HCT116 (cell line): Measurements from ENCODE around the gene TRAPPC12. TPM values are rescaled to one million over a fixed set of nuclear protein-coding genes. Genes with fewer than 3 reads are reported as not detected.

ENCODE experiments used
- ATAC-seq: fragments of 200-7000 bp; cut with Tn5 transposase; 2 replicates; pipeline ENCODE4 v1.9.1; 2020; ENCODE audit warnings: mild to moderate bottlenecking, moderate library complexity
- BruUV-seq: library from RNA; stranded (reverse); fragments of 400-500 nt; replicated peaks from 2 replicates; lab custom pipeline; 2021; lab: Mats Ljungman, UMichigan
- CTCF ChIA-PET: fragments of 300-600 bp; sonication (Branson Sonifier 250); formaldehyde crosslinking; loops from one replicate; lab custom pipeline; 2021; ENCODE audit warnings: antibody characterized with exemption; lab: Charles Lee
- POLR2A ChIA-PET: fragments of 300-600, 350-600 bp; sonication (Branson Sonifier 250); formaldehyde crosslinking; loops from one replicate; lab custom pipeline; 2021; ENCODE audit warnings: antibody characterized with exemption; lab: Charles Lee
- RAD21 ChIA-PET, 2 experiments: fragments of 300-600 bp; sonication (Branson Sonifier 250); formaldehyde crosslinking; loops; one replicate each; lab custom pipeline; 2023; ENCODE audit warnings: low total read pairs in 2 of 2; ENCODE audit not compliant: uncharacterized antibody in 2 of 2, unreplicated experiment in 2 of 2, low non-redundant PET in 1 of 2; lab: Charles Lee
- DNase-seq: peaks from one replicate; pipeline ENCODE4 v3.0.0-alpha.2; 2010; ENCODE audit warnings: low read depth, low spot score
- H2AFZ ChIP-seq: fragments of 200-600 bp; shearing (Covaris generic), sonication (generic); 2 replicates; pipeline ENCODE4 v1.6.1; 2017; ENCODE audit warnings: low read depth, mixed run types, mixed read lengths, antibody characterized with exemption, low read length; ENCODE audit not compliant: poor library complexity, severe bottlenecking
- H3K27ac ChIP-seq: 2 replicates; pipeline ENCODE4 v1.5.1; 2012; ENCODE audit warnings: low read depth, low read length
- H3K27me3 ChIP-seq: fragments of 200-600 bp; sonication (generic); 2 replicates; pipeline ENCODE4 v1.6.1; 2016; ENCODE audit warnings: mixed run types, low read length, mixed read lengths; ENCODE audit not compliant: insufficient read depth
- H3K36me3 ChIP-seq, 2 experiments: fragments of 200-500 bp in 1 of 2; fragments of 200-600 bp in 1 of 2; sonication (Bioruptor generic) in 1 of 2; sonication (generic) in 1 of 2; 2 replicates each; pipeline versions ENCODE4 v1.5.1 to v1.6.1; 2014 to 2016; ENCODE audit warnings: low read length in 2 of 2, inconsistent platforms in 1 of 2, mixed read lengths in 1 of 2, mixed run types in 1 of 2; ENCODE audit not compliant: insufficient read depth in 2 of 2, control insufficient read depth in 1 of 2
- H3K4me1 ChIP-seq, 2 experiments: fragments of 200-600 bp in 1 of 2; sonication (generic) in 1 of 2; 2 replicates each; pipeline versions ENCODE4 v1.5.1 to v1.6.1; 2012 to 2017; ENCODE audit warnings: low read length in 2 of 2, inconsistent platforms in 1 of 2, mild to moderate bottlenecking in 1 of 2, mixed read lengths in 1 of 2, mixed run types in 1 of 2, moderate library complexity in 1 of 2; ENCODE audit not compliant: insufficient read depth in 2 of 2, control insufficient read depth in 1 of 2
- H3K4me2 ChIP-seq: fragments of 200-600 bp; sonication (generic); 2 replicates; pipeline ENCODE4 v1.6.1; 2017; ENCODE audit warnings: mixed run types, low read length, mixed read lengths
- H3K4me3 ChIP-seq, 2 experiments: fragments of 200-600 bp in 1 of 2; sonication (generic) in 1 of 2; replicated peaks in 1 of 2; 2 replicates each; pipeline ENCODE4 v1.5.1; 2011 to 2016; ENCODE audit warnings: low read length in 2 of 2, control low read depth in 1 of 2, low read depth in 1 of 2, mild to moderate bottlenecking in 1 of 2, mixed read lengths in 1 of 2, mixed run types in 1 of 2
- H3K79me2 ChIP-seq: fragments of 200-600 bp; sonication (generic); 2 replicates; pipeline ENCODE4 v1.6.1; 2017; ENCODE audit warnings: mild to moderate bottlenecking, mixed run types, low read length, moderate library complexity, mixed read lengths; ENCODE audit not compliant: insufficient read depth
- H3K9ac ChIP-seq: fragments of 200-600 bp; sonication (generic); 2 replicates; pipeline ENCODE4 v1.6.1; 2016; ENCODE audit warnings: low read length, mixed read lengths
- H3K9me2 ChIP-seq: fragments of 200-600 bp; sonication (generic), shearing (Covaris generic); 2 replicates; pipeline ENCODE4 v1.6.1; 2017; ENCODE audit warnings: mixed run types, mild to moderate bottlenecking, moderate library complexity; ENCODE audit not compliant: insufficient read depth
- H3K9me3 ChIP-seq, 2 experiments: fragments of 200-500 bp in 1 of 2; fragments of 200-600 bp in 1 of 2; sonication (Bioruptor generic) in 1 of 2; sonication (generic) in 1 of 2; 2 replicates each; pipeline ENCODE4 v1.6.1; 2014 to 2017; ENCODE audit warnings: low read length in 2 of 2, mixed read lengths in 2 of 2, inconsistent platforms in 1 of 2, low read depth in 1 of 2, mild to moderate bottlenecking in 1 of 2, mixed run types in 1 of 2, moderate library complexity in 1 of 2; ENCODE audit not compliant: control insufficient read depth in 1 of 2, insufficient read depth in 1 of 2
- H4K20me1 ChIP-seq: fragments of 200-600 bp; sonication (generic), shearing (Covaris generic); 2 replicates; pipeline ENCODE4 v1.6.1; 2017; ENCODE audit warnings: mixed run types, mild to moderate bottlenecking, moderate library complexity; ENCODE audit not compliant: insufficient read depth
- ATF3 ChIP-seq: IDR thresholded peaks from 2 replicates; pipeline ENCODE4 v1.6.1; 2012
- CTCF ChIP-seq, 3 experiments: fragments of 200-600 bp in 1 of 3; sonication (generic) in 1 of 3; IDR thresholded peaks in 2 of 3; conservative IDR thresholded peaks in 1 of 3; 2 replicates each; pipeline ENCODE4 v1.5.1; 2012 to 2017; ENCODE audit warnings: low read depth in 2 of 3, low read length in 2 of 3, antibody characterized with exemption in 1 of 3, borderline replicate concordance in 1 of 3, control low read depth in 1 of 3, mild to moderate bottlenecking in 1 of 3, mixed read lengths in 1 of 3, mixed run types in 1 of 3, moderate library complexity in 1 of 3; ENCODE audit not compliant: insufficient read depth in 1 of 3
- EZH2 ChIP-seq: fragments of 200-600 bp; sonication (generic); IDR thresholded peaks from 2 replicates; pipeline ENCODE4 v1.6.1; 2017; ENCODE audit warnings: antibody characterized with exemption, mixed run types
- JUND ChIP-seq: IDR thresholded peaks from 2 replicates; pipeline ENCODE4 v1.6.1; 2012
- MAX ChIP-seq: IDR thresholded peaks from 2 replicates; pipeline ENCODE4 v1.6.1; 2012
- POLR2AphosphoS5 ChIP-seq: IDR thresholded peaks from 2 replicates; pipeline ENCODE4 v1.6.1; 2011; ENCODE audit warnings: mild to moderate bottlenecking, low read depth, low read length, moderate library complexity
- RAD21 ChIP-seq: IDR thresholded peaks from 2 replicates; pipeline ENCODE4 v1.6.1; 2012; ENCODE audit warnings: low read depth, mild to moderate bottlenecking
- REST ChIP-seq: IDR thresholded peaks from 2 replicates; pipeline ENCODE4 v1.6.1; 2012; ENCODE audit warnings: low read depth
- SIN3A ChIP-seq: IDR thresholded peaks from 2 replicates; pipeline ENCODE4 v1.6.1; 2012; ENCODE audit warnings: low read depth
- TCF7L2 ChIP-seq: IDR thresholded peaks from 2 replicates; pipeline ENCODE4 v1.7.0; 2011; ENCODE audit warnings: borderline replicate concordance, inconsistent platforms; ENCODE audit not compliant: insufficient read depth, insufficient read length; ENCODE audit errors: extremely low read depth
- YY1 ChIP-seq: IDR thresholded peaks from 2 replicates; pipeline ENCODE4 v1.6.1; 2011; ENCODE audit warnings: low read length, low read depth, moderate library complexity, mild to moderate bottlenecking; ENCODE audit not compliant: insufficient replicate concordance; ENCODE audit errors: extremely low read depth
- ZFX ChIP-seq: fragments of 450-650 bp; IDR thresholded peaks from 2 replicates; pipeline ENCODE4 v1.6.1; 2017
- ZNF274 ChIP-seq: fragments of 200-500 bp; sonication (Bioruptor generic); IDR thresholded peaks from 2 replicates; pipeline ENCODE4 v1.6.1; 2014; ENCODE audit warnings: mild to moderate bottlenecking, low read depth, low read length, inconsistent platforms
- intact Hi-C: fragments of 100-400 bp; cut with micrococcal nuclease; formaldehyde crosslinking; loops from 2 replicates; pipeline ENCODE4 v1.10.0; 2022
- total RNA-seq: library from RNA; stranded (reverse); gene quantifications from one replicate; pipeline ENCODE4 v1.2.1, GENCODE V29; 2021; ENCODE audit not compliant: unreplicated experiment

The TRAPPC12 gene
- total RNA-seq, 1 experiment from 2014 or later, result 47.4 TPM

- no peak for ATAC-seq
- no peaks in the 10 kb centered on the region for H3K9me2 ChIP-seq
- intact Hi-C loops, result no loop called here
- ChIA-PET CTCF (no interaction called here), POLR2A (no interaction called here), RAD21 (no interaction called here)
- TF ChIP-seq MAX (no peak), TCF7L2 (no peak), JUND (no peak), RAD21 (no peak), SIN3A (no peak), YY1 (no peak), ZFX (no peak), ATF3 (no peak), REST (no peak), EZH2 (no peak), ZNF274 (no peak), POLR2AphosphoS5 (no peak), CTCF (IDR thresholded peaks at IDR 0.05 in 2 of 3, conservative IDR thresholded peaks at IDR 0.05 in 1 of 3; ENCODE audit: borderline replicate concordance in 1 of 3, insufficient read depth in 1 of 3, low read depth in 2 of 3, low read length in 2 of 3) (no peak)
- H3K4me3 ChIP-seq, result no peak overlapping the region
- peaks cover 62% of the 10 kb centered on the region for H3K79me2 ChIP-seq
- H3K9ac ChIP-seq, result no peak overlapping the region
- no peak overlapping the region for H3K4me2 ChIP-seq
- H3K4me1 ChIP-seq, result no peaks in the 10 kb centered on the region
- no peaks in the 10 kb centered on the region for H3K9me3 ChIP-seq
- BruUV-seq, result no TSS peak
- no peak overlapping the region for H3K27ac ChIP-seq
- DNase-seq, result no peak
- no peaks in the 10 kb centered on the region for H3K27me3 ChIP-seq
- H4K20me1 ChIP-seq, result peaks cover 5% of the 10 kb centered on the region; the same call in 1 of the 2 replicates
- H3K36me3 ChIP-seq, result no peaks in the 10 kb centered on the region
- no peak overlapping the region for H2AFZ ChIP-seq
Observed at GRCh38 chr2:3365219-3365618, 14.3 kb upstream of the TRAPPC12 start.
